Right atrium auricular region (tissue), 2 donors: ENCODE measurements around the gene WDR64. TPM values are rescaled to one million over a fixed set of nuclear protein-coding genes. Genes with fewer than 3 reads are reported as not detected.

Source experiments
- DNase-seq: peaks from one replicate; pipeline ENCODE4 v3.0.0-alpha.2; 2019; ENCODE audit warnings: low spot score
- H3K27ac ChIP-seq, 2 donors: fragments of 200-600 bp; sonication (generic); 1 replicate in 1 of 2; 2 replicates in 1 of 2; pipeline ENCODE4 v1.5.1; 2016 to 2019
- H3K27me3 ChIP-seq, 2 donors: fragments of 200-600 bp; sonication (generic); one replicate each; pipeline versions ENCODE4 v1.5.1 to v1.6.0; 2017 to 2019
- H3K36me3 ChIP-seq: fragments of 200-600 bp; sonication (generic); one replicate; pipeline ENCODE4 v1.5.1; 2016
- H3K4me1 ChIP-seq, 2 donors: fragments of 200-600 bp; sonication (generic); one replicate each; pipeline versions ENCODE4 v1.5.1 to v1.6.0; 2017 to 2019
- H3K4me3 ChIP-seq, 2 donors: fragments of 200-600 bp; sonication (generic); 1 replicate in 1 of 2; 2 replicates in 1 of 2; pipeline ENCODE4 v1.5.1; 2017 to 2019; ENCODE audit warnings: mild to moderate bottlenecking in 1 of 2, moderate library complexity in 1 of 2
- H3K9me3 ChIP-seq, 2 donors: fragments of 200-600 bp; sonication (generic); one replicate each; pipeline ENCODE4 v1.5.1; 2019
- total RNA-seq, 2 donors: library from RNA; depleted of rRNA; stranded (reverse); fragments of >200 nt; gene quantifications; one replicate each; pipeline ENCODE4 v1.1.0, GENCODE V29; 2016
- TF ChIP-seq, protein P1 (sequence below), 2 donors: fragments of 200-600 bp; sonication (generic); IDR thresholded peaks; one replicate each; pipeline ENCODE4 v1.5.1; 2019; ENCODE audit warnings: antibody characterized with exemption in 2 of 2

The WDR64 gene
- total RNA-seq, 2 donors from 2014 or later, result not detected

GRCh38 chr1:241711326-241711725, 59.2 kb downstream of the WDR64 start:
- H3K27me3 ChIP-seq, result no peaks in the 10 kb centered on the region
- H3K27ac ChIP-seq, result no peak overlapping the region
- no peaks in the 10 kb centered on the region for H3K36me3 ChIP-seq
- no peaks in the 10 kb centered on the region for H3K9me3 ChIP-seq
- TF ChIP-seq, protein P1, sequence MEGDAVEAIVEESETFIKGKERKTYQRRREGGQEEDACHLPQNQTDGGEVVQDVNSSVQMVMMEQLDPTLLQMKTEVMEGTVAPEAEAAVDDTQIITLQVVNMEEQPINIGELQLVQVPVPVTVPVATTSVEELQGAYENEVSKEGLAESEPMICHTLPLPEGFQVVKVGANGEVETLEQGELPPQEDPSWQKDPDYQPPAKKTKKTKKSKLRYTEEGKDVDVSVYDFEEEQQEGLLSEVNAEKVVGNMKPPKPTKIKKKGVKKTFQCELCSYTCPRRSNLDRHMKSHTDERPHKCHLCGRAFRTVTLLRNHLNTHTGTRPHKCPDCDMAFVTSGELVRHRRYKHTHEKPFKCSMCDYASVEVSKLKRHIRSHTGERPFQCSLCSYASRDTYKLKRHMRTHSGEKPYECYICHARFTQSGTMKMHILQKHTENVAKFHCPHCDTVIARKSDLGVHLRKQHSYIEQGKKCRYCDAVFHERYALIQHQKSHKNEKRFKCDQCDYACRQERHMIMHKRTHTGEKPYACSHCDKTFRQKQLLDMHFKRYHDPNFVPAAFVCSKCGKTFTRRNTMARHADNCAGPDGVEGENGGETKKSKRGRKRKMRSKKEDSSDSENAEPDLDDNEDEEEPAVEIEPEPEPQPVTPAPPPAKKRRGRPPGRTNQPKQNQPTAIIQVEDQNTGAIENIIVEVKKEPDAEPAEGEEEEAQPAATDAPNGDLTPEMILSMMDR (IDR thresholded peaks at IDR 0.05), result no peak
- H3K4me3 ChIP-seq, result no peak overlapping the region
- no peak for DNase-seq
- H3K4me1 ChIP-seq, result no peaks in the 10 kb centered on the region

GRCh38 chr1:241713316-241713715, 61.2 kb downstream of the WDR64 start:
- Histone ChIP-seq H3K27me3 (no peaks in the 10 kb centered on the region), H3K27ac (no peak overlapping the region), H3K36me3 (no peaks in the 10 kb centered on the region), H3K4me1 (no peaks in the 10 kb centered on the region), H3K4me3 (no peak overlapping the region), H3K9me3 (no peaks in the 10 kb centered on the region)
- no peak for DNase-seq
- TF ChIP-seq, protein P1 (IDR thresholded peaks at IDR 0.05), result no peak

GRCh38 chr1:241714321-241715218, 62.5 kb downstream of the WDR64 start:
- no peak for DNase-seq
- TF ChIP-seq, protein P1 (IDR thresholded peaks at IDR 0.05), result no peak
- no peaks in the 10 kb centered on the region for H3K27me3 ChIP-seq
- no peaks in the 10 kb centered on the region for H3K36me3 ChIP-seq
- no peak overlapping the region for H3K27ac ChIP-seq
- no peaks in the 10 kb centered on the region for H3K9me3 ChIP-seq
- H3K4me3 ChIP-seq, result no peak overlapping the region
- H3K4me1 ChIP-seq, result no peaks in the 10 kb centered on the region

DNA sequence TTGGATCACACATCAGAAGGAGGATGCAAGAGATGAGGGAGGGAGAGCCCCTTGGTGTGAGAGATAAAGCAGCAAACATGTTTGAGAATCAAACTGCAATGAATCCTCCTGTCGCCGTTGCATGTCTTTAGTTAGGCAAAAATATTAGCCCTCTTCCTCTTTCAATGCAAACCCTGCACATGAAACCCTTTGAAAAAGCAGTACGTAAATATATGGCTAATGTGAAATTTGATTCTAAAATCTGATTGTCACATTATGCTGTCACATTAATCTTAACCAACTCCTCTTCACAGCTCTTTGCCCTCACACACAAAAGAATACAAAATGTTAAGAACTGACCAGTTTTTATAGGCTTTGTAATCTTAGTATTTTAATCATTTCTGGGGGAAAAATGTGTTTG, 63.4 kb downstream of the WDR64 start:
- no peak overlapping the region for H3K4me3 ChIP-seq
- DNase-seq, result no peak
- TF ChIP-seq, protein P1 (IDR thresholded peaks at IDR 0.05), result no peak
- no peaks in the 10 kb centered on the region for H3K36me3 ChIP-seq
- no peaks in the 10 kb centered on the region for H3K4me1 ChIP-seq
- H3K27ac ChIP-seq, result no peak overlapping the region
- no peaks in the 10 kb centered on the region for H3K9me3 ChIP-seq
- H3K27me3 ChIP-seq, result no peaks in the 10 kb centered on the region

DNA sequence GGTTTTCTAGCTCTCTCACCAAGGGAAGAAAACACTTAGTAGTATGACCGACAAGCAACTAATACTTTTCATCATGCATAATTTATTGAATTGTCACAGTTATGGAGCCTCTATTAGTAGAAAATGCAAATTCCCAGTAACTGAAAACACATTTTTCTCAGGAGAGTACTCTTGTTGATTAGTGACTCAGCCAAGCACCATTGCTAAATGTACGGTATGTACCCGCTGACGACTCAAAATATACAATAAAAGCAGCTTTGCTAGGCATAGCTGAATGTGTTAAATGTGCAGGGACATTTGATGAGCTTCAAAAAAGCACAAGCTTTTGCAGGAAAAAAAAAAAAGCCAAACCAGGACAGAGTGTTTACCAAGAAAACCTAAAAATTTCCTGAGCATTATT, 63.9 kb downstream of the WDR64 start:
- TF ChIP-seq, protein P1 (IDR thresholded peaks at IDR 0.05), result no peak
- Histone ChIP-seq H3K36me3 (no peaks in the 10 kb centered on the region), H3K27me3 (no peaks in the 10 kb centered on the region), H3K4me1 (no peaks in the 10 kb centered on the region), H3K27ac (no peak overlapping the region), H3K9me3 (peaks cover 0 to 3% of the 10 kb centered on the region in 2 donors), H3K4me3 (no peak overlapping the region)
- no peak for DNase-seq
